GM20431 (cell line): ENCODE data around the gene CARD9.

Experiments used
- in situ Hi-C: fragments of 300-500 bp; cut with MseI, MboI; formaldehyde crosslinking; loops from one replicate; pipeline ENCODE4 v1.15.0; 2020; ENCODE audit warnings: low sequenced_read_pairs; ENCODE audit not compliant: unreplicated experiment

Gene CARD9

DNA sequence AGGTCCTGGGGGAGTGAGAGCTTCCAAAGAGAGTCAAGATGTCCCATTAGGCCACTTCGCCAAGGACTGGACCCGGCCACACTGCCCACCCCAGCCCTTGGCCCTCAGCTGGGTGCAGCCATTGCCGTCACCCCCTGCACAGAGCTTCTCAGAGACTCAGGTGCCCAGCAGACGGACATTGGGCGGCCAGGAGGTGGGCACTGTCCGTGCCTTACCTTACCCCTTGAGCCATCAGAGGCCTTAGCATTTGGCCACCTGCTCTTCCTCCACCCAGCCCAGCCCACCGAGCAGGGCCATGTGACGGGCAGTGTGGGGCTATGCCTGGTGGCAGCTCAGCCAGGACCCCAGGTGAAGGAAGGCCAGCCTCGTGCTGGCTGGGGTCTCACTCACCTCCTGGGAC, 6.6 kb downstream of the CARD9 start:
- in situ Hi-C loops: no loop called here

DNA sequence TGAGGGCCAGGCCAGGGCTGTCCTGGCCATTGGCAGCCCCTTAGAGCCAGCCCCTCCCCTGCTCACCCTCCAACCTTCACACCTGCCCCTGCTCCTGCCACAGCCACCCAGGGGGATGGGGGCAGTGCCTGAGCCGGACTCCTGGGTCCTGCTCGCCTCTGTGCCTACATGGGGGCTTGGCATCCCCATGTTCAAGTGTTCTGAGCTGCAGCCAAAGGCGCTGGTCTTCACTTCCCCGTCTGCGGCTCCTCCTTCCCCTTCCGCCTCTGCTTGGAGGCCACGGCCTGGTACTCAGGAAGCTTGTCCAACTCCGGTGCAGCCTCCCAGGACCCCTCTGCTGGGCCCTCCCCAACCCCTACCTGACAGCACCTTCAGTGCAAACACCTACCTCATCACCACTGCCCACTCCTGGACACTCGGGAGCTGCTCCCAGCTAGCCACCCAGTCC, 7.7 kb downstream of the CARD9 start:
- in situ Hi-C loops: no loop called here

DNA sequence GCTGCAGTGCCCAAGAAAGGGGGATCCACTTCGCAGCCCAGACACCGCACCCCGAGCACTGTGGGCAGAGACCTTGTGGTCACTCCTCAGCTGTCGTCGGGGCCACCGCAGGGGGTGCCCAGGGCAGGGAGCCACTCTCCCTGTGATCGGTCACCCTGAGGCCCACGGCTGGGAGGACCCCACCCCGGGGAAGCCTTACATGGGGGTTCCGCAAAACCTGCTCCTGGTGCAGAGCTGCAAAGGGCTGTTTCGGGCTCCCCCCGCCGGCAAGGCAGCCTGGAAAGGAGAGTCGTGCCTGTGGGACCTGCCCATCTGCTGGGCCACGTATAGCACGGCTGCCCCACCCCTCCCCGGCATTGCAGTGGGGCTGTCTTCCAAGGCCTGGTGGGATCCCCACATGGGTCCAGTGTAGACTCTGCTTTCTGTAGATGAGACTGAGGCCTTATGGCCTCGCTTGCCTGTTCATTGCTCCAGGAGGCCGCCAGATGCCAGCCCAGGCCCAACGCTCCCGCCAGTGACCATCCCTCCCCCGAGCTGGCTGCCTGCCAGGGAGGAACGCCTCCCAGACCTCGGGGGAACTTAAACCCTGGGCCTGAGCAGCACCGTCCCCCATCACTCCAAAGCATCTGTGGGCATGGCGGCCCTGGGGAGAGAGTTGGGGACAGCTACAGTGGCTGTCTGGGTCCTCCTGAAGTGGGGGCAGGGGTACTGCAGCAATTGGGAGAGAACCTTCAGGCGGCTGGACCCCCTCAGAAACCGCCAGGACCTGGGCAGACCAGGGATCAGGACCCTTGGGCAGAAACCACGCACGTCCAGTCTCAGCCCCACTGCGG, 8.3 kb downstream of the CARD9 start:
- in situ Hi-C loops: no loop called here

- in situ Hi-C loops: no loop called here
Observed at GRCh38 chr9:136363949-136364748, 9.3 kb downstream of the CARD9 start.

DNA sequence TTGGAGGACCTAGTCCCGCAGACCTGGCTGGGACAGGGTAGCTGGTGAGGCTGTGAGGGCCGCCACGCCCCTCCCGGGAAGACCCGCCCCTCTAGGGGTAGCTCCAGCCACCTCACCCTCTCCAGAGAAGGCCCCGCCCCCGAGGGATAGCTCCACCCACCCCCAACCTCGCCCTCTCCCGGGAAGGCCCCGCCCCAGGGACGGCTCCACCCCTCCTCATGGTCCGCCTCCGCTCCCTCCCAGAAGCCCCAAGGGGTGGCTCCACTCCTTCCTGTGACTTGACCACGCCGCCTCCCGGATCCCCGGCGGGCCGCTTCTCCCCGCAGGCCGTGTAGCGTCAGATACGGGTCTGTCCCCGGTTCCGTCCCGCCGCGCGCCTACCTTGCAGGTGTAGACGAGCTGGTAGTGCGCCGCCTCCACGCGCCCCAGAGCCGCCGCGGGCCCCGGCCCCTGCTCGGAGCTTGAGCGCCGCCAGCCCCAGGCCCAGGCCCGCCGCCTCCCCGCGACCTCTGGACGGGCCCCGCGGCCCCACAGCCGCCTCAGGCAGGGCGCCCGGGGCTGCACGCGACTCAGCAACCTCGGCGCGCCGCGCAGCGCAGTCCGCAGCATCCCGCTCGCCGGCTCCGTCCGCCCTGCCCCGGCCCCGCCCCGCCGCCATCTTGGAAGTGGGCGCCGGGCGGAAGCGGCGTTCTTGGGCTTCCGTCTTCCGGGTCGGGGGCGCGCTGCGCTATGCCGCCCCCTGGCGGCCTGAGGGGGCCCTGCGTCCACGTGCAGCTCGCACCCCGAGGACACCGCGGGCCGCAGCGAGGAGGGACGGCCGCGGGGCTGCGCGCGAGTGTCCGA, 10.1 kb downstream of the CARD9 start, which contains the start of gene DNLZ:
DNLZ (minus strand) TSS at position 639 of the 843 bp plus-strand sequence; CDS start at position 609, 30 bp downstream.
- in situ Hi-C loops: no loop called here

DNA sequence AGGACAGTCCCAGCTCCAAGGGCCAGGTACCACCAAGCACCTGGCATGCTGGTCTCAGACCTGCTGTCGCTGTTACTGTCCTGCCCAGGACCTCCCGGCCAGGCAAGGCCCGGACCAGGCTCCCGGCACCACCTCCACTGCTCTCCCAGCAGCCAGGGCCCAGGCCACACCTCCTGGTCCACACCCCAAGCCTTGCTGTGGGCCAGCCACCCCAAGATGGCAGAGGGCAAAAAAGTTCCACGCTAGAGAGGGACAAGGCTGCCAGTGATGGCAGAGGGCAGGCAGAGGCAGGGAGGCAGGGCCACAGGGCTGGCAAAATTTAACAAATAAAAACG, 11.1 kb downstream of the CARD9 start:
- in situ Hi-C loops: no loop called here

DNA sequence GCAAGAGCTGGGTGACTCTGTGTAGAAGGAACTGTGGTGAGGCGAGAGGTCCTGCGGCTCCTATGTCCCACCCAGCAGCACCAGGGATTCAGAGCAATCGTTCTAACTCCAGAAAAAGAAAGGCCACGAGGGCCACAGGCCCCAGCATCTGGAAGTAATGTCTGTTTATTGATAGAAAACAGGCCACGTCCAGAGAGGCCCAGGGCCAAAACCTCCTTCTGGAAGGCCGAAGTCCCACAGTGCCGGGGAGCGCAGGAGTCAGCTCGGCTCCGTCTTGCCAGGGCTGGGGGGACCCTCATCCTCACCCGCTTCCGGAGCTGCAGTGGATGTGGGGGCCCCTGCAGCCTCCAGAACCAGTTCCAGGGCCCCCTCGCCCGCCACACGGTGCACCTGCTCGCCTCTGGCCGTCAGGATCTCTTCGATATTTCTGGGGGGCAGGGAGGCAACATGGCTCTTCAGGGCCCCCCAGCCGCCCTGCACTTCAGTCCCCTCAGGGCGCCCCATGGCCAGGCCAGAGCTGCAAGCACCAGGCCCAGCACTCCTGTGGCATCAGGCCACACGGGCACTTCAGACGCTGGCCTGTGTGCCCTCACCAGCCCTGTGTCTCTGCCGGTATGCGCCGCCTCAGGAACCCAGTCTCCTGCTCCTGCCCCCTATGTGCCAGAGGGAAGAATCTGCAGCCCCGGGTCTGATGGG, 11.6 kb downstream of the CARD9 start:
- in situ Hi-C loops: no loop called here

DNA sequence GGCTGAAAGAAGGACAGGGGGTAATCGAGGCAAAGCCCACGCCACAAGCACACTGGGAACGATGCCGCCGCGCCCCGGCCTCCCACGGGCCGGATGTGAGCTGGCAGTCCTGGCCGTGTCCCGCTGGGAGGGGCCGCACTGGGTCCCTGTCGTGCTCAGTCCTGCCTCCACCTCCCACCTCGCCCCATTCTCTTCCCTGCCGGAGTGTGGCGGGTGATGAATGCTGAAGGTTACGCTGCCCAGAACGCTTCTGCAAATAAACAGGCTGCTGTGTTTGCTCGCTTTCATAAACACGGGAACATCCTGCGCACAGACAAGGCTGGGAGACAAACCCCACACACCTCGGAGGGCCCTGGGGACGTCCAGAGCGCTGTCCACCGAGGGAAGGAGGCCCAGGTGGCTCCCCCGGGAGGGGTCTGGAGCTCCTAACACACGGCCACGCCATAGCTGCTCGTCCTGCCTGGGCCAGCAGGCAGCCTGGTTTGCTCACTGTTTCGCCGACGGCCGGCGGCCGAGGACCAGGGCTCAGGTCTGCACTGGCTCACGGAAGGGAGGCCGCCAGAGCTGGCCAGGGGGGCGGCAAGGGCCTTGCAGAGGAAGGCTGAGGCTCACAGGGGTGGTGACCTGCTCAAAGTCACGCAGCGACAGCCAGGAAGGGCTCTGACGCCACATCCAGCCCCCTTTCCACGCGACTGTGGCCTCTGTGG, 12.3 kb downstream of the CARD9 start:
- in situ Hi-C loops: no loop called here

- in situ Hi-C loops: no loop called here
Observed at GRCh38 chr9:136359774-136360718, 13.4 kb downstream of the CARD9 start.

DNA sequence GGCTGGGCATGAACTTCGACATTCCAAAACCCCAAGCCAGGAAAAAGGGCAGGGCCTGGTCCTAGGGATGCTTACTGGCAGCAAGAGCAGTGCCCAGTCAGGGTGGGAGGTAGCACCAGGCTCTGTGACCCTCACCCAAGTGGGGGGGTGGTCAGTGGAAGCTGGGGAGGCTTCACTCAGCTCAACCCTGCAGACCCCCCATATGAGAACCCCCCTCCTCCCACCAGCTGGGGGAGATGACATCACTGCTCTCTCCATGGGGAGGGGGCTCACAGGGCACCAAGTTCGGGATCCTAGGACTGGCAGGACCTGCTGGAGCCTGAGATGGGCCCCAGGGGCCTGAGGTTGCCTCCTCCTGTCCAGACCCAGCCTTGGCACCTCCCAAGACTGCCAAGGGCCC, 14.6 kb downstream of the CARD9 start:
- in situ Hi-C loops: no loop called here

- in situ Hi-C loops: no loop called here
Observed at GRCh38 chr9:136358016-136358415, 15.5 kb downstream of the CARD9 start.

DNA sequence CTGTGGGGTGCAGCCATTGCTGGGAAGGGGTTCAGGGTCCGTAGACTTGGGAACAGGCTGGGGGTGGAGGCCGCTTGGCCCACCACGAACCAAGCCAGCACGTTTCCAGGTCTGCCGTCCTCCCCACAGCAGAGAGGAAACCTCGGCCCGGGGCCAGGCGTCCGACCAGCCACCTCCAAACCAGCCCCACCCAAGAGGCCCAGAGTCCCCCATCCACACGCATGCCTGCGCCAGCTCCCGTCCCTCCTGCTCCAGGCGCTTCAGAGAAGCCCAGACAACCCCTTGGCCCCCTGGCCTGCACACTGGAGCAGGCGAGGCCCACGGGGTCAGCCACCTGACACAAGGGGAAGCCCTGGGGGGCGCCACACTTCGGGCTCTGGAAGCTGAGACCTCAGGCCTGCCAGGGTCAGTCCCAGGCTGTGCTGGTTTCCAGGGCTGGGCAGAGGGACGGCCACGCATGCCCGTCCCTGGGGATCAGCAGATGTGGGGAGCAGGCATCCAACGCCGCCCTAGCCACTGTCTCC, 16.2 kb downstream of the CARD9 start:
- in situ Hi-C loops: no loop called here

DNA sequence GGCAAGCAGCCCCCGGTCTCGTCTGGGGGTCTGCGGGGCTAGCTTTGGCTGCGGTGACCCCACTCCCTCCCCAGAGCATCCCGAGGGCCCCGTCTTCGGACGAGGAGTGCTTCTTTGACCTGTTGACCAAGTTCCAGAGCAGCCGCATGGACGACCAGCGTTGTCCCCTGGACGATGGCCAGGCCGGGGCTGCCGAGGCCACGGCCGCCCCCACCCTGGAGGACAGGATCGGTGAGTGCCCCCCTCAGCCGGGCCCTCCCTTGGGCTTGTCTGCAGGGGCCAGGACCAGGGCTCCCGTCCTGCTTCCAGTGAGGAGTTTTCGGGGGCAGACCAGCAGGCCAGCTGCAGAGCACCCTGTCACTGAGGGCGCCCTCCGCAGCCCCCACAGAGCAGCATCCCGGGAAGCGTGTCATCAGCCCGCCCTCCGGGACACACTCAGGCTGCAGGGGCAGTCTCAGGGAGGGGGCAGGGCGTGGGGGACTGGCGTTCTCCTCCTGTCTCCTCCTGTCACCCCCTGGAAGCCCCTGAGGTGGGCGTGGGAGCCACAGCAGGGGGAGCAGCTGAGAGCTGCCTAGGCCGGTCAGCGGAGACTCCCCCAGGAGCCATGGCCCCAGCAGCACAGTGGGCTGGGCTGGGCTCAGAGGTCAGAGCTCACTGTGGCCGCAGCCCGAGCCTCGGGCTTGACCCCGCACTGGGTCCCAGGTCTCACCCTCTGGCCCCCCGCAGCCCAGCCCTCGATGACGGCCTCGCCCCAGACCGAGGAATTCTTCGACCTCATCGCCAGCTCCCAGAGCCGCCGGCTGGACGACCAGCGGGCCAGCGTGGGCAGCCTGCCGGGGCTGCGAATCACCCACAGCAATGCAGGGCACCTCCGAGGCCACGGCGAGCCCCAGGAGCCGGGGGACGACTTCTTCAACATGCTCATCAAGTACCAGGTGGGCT, 17.6 kb downstream of the CARD9 start:
- in situ Hi-C loops: no loop called here

DNA sequence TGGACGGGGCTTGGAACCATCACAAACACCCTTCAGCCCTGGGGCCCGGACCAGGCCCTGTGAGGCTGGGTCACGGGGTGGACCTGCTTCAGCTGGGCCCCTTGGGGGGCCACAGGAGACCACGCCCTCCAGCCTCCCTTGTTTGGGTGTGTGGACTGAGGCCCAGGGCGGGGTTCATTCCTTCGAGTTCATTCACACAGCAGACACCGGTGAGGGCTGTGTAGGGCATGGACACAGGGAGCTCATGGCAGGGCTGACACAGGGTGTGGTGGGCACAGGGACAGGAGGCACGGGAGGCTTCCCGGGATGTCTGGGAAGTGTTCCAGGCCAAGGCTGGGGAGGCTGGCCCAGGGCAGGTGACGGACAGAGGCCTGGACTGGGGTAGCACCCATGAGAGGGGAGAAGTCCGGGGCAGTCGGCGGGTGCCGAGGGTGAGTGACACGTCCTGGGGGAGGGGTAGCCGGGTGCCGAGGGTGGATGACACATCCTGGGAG, 18.8 kb downstream of the CARD9 start:
- in situ Hi-C loops: no loop called here

DNA sequence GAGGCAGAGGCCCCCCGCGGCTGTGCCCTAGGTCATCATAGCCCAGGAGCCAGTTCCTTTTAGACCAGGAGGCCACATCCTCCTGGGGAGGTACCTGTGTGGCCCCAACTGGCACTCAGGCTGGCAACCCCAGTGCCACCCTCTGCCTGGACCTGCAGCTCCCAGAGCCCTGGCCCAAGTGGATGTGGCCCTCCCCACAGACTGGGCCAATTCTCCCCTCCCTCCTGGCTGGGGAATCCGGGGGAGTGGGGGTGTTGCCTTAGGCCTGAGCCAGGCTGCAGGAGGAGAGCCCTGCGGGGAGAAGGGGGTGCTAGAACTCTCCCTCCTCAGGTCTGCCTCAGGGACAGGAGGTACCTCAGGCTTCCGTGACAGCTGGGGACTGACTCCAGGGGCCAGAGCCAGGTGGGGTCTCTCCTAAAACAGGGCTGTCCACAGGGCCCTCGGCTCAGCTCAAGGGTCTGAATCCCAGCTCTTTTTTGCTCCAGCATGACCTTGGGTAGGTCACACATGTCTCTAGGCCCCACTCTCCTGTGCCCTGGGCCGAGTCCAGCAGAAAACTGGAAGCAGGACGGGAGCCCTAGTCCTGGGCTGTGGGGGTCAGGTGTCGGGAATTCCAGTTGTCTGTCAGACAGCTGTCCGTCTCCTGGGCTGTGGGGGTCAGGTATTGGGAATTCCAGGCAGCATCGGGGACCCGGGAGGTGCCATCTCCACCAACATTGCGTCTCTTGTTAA, 19.5 kb downstream of the CARD9 start:
- in situ Hi-C loops: no loop called here

GRCh38 chr9:136353088-136353487, 20.4 kb downstream of the CARD9 start:
- in situ Hi-C loops: no loop called here
